CMK (cell line): ENCODE data around the gene USHBP1.

ENCODE experiments used
- DNase-seq: peaks from one replicate; pipeline ENCODE4 v3.0.0-alpha.2; 2010; ENCODE audit warnings: low read depth

The USHBP1 gene

GRCh38 chr19:17237747-17238706, 26.5 kb downstream of the USHBP1 start:
- no peak for DNase-seq

GRCh38 chr19:17236811-17237543, 27.6 kb downstream of the USHBP1 start:
- DNase-seq, result no peak

- DNase-seq, result no peak
Measured at GRCh38 chr19:17235971-17236777, 28.4 kb downstream of the USHBP1 start.

- DNase-seq, result no peak
Measured at GRCh38 chr19:17235300-17235970, 29.1 kb downstream of the USHBP1 start.

- no peak for DNase-seq
Measured at GRCh38 chr19:17234911-17235299, 29.6 kb downstream of the USHBP1 start.

GRCh38 chr19:17232258-17232657, 32.3 kb downstream of the USHBP1 start:
- DNase-seq, result no peak

GRCh38 chr19:17229890-17230289, 34.7 kb downstream of the USHBP1 start:
- DNase-seq, result no peak

GRCh38 chr19:17227798-17228367, 36.7 kb downstream of the USHBP1 start:
- no peak for DNase-seq

GRCh38 chr19:17226002-17226933, 38.3 kb downstream of the USHBP1 start, which contains the start of gene OCEL1:
OCEL1 (plus strand) TSS chr19:17226226; CDS start chr19:17226248, 22 bp downstream.
- peak; percentile 88 for DNase-seq

GRCh38 chr19:17225053-17225452, 39.5 kb downstream of the USHBP1 start:
- DNase-seq, result no peak

GRCh38 chr19:17220207-17220758, 44.3 kb downstream of the USHBP1 start:
- DNase-seq, result no peak

GRCh38 chr19:17219286-17219685, 45.3 kb downstream of the USHBP1 start:
- DNase-seq, result no peak

GRCh38 chr19:17216058-17216670, 48.4 kb downstream of the USHBP1 start:
- DNase-seq, result no peak

- peak; percentile 76 for DNase-seq
Measured at GRCh38 chr19:17215127-17215971, 49.2 kb downstream of the USHBP1 start, which contains the start of gene USE1. USE1 (plus strand) TSS chr19:17215357; CDS start chr19:17215406, 49 bp downstream.

GRCh38 chr19:17214508-17215126, 49.9 kb downstream of the USHBP1 start:
- no peak for DNase-seq

- DNase-seq, result no peak
Measured at GRCh38 chr19:17213334-17213733, 51.2 kb downstream of the USHBP1 start.

- no peak for DNase-seq
Measured at GRCh38 chr19:17211547-17212446, 52.7 kb downstream of the USHBP1 start.
